Measurements from ENCODE around the gene MTMR12. TPM values are rescaled to one million over a fixed set of nuclear protein-coding genes. Genes with fewer than 3 reads are reported as not detected.
A peak's percentile ranks its signal among the peaks of the same experiment; 100 is the strongest.

The MTMR12 gene
- total RNA-seq, 2 donors from 2014 or later = 43.1 to 70.7 TPM

GRCh38 chr5:32264957-32265572 is 47.7 kb downstream of the MTMR12 start:
- Histone ChIP-seq H3K27ac (no peak overlapping the region), H3K36me3 (peaks cover 0 to 13% of the 10 kb centered on the region in 2 donors), H3K27me3 (replicated peaks; ENCODE audit: insufficient read depth) (no peaks in the 10 kb centered on the region), H3K4me3 (no peak overlapping the region), H3K4me1 (replicated peaks) (no peaks in the 10 kb centered on the region), H3K9me3 (no peaks in the 10 kb centered on the region)
- TF ChIP-seq POLR2AphosphoS5 (IDR thresholded peaks at IDR 0.05) (no peak), POLR2A (IDR thresholded peaks at IDR 0.05) (no peak), CTCF (IDR thresholded peaks at IDR 0.05) (no peak)
- intact Hi-C loops (cut with DNase I) = no loop called here
- 61% methylated on average over 4 of the region's 4 CpGs for WGBS
- DNase-seq (ENCODE audit: low spot score) = no peak

- Histone ChIP-seq H3K9me3 (no peaks in the 10 kb centered on the region), H3K4me1 (replicated peaks) (no peaks in the 10 kb centered on the region), H3K27ac (peak overlapping the region in 1 of 2 donors; percentile 25), H3K4me3 (no peak overlapping the region), H3K36me3 (peaks cover 0 to 13% of the 10 kb centered on the region in 2 donors), H3K27me3 (replicated peaks; ENCODE audit: insufficient read depth) (no peaks in the 10 kb centered on the region)
- intact Hi-C loops (cut with DNase I) = no loop called here
- WGBS = 70% methylated on average over 4 of the region's 4 CpGs
- no peak for DNase-seq (ENCODE audit: low spot score)
- TF ChIP-seq CTCF (IDR thresholded peaks at IDR 0.05) (no peak), POLR2A (IDR thresholded peaks at IDR 0.05) (no peak), POLR2AphosphoS5 (IDR thresholded peaks at IDR 0.05) (no peak)
Measured at GRCh38 chr5:32263684-32264083, 49.1 kb downstream of the MTMR12 start.

GRCh38 chr5:32261198-32261597 is 51.5 kb downstream of the MTMR12 start:
- intact Hi-C loops (cut with DNase I) = no loop called here
- no peak for DNase-seq (ENCODE audit: low spot score)
- Histone ChIP-seq H3K4me1 (replicated peaks) (no peaks in the 10 kb centered on the region), H3K4me3 (no peak overlapping the region), H3K27ac (no peak overlapping the region), H3K36me3 (peaks cover 0 to 5% of the 10 kb centered on the region in 2 donors), H3K9me3 (no peaks in the 10 kb centered on the region), H3K27me3 (replicated peaks; ENCODE audit: insufficient read depth) (no peaks in the 10 kb centered on the region)
- TF ChIP-seq POLR2AphosphoS5 (IDR thresholded peaks at IDR 0.05) (no peak), POLR2A (IDR thresholded peaks at IDR 0.05) (no peak), CTCF (IDR thresholded peaks at IDR 0.05) (no peak)
- 71% methylated on average over 2 of the region's 2 CpGs for WGBS

GRCh38 chr5:32259033-32259432 is 53.7 kb downstream of the MTMR12 start:
- H3K36me3 ChIP-seq = peaks cover 0 to 5% of the 10 kb centered on the region in 2 donors
- no peak overlapping the region for H3K4me3 ChIP-seq
- H3K27me3 ChIP-seq (replicated peaks; ENCODE audit: insufficient read depth) = no peaks in the 10 kb centered on the region
- WGBS = 74% methylated on average over 1 of the region's 1 CpG
- H3K4me1 ChIP-seq (replicated peaks) = peaks cover 5% of the 10 kb centered on the region
- H3K9me3 ChIP-seq = no peaks in the 10 kb centered on the region
- H3K27ac ChIP-seq = peak overlapping the region in 1 of 2 donors; percentile 21
- DNase-seq (ENCODE audit: low spot score) = no peak
- intact Hi-C loops (cut with DNase I) = no loop called here
- TF ChIP-seq CTCF (IDR thresholded peaks at IDR 0.05) (no peak), POLR2A (IDR thresholded peaks at IDR 0.05) (no peak), POLR2AphosphoS5 (IDR thresholded peaks at IDR 0.05) (peak; percentile 21)

GRCh38 chr5:32258424-32258823 is 54.3 kb downstream of the MTMR12 start:
- Histone ChIP-seq H3K4me1 (replicated peaks) (peaks cover 5% of the 10 kb centered on the region), H3K27me3 (replicated peaks; ENCODE audit: insufficient read depth) (no peaks in the 10 kb centered on the region), H3K27ac (no peak overlapping the region), H3K36me3 (peaks cover 0 to 5% of the 10 kb centered on the region in 2 donors), H3K4me3 (no peak overlapping the region), H3K9me3 (no peaks in the 10 kb centered on the region)
- no peak for DNase-seq (ENCODE audit: low spot score)
- 95% methylated on average over 3 of the region's 3 CpGs for WGBS
- TF ChIP-seq CTCF (IDR thresholded peaks at IDR 0.05) = no peak
- TF ChIP-seq POLR2A (IDR thresholded peaks at IDR 0.05) = no peak
- TF ChIP-seq POLR2AphosphoS5 (IDR thresholded peaks at IDR 0.05) = no peak
- intact Hi-C loops (cut with DNase I) = no loop called here

All from prostate gland (tissue), 2 donors.